SK-N-SH (cell line): ENCODE data around the gene SHROOM2. TPM values are rescaled to one million over a fixed set of nuclear protein-coding genes. Genes with fewer than 3 reads are reported as not detected.

ENCODE experiments used
- CTCF ChIA-PET: fragments of 300-600, 350-600 bp; formaldehyde crosslinking; extraction: SDS; loops from one replicate; lab custom pipeline; 2021; lab: Yijun Ruan, JAX
- POLR2A ChIA-PET: fragments of 350-600 bp; sonication (Branson Sonifier 250); formaldehyde crosslinking; extraction: SDS; loops from one replicate; lab custom pipeline; 2020; ENCODE audit warnings: antibody characterized with exemption, inconsistent platforms; lab: Yijun Ruan, JAX
- DNase-seq: peaks from one replicate; pipeline ENCODE4 v3.0.0; 2012
- H2AFZ ChIP-seq: fragments of 200-600 bp; sonication (generic); 2 replicates; pipeline ENCODE4 v1.8.1; 2016; ENCODE audit warnings: antibody characterized with exemption, mild to moderate bottlenecking, low read depth
- H3F3A ChIP-seq: fragments of 200-600 bp; sonication (generic); replicated peaks from 2 replicates; pipeline ENCODE3; 2016; ENCODE audit warnings: antibody characterized with exemption, mild to moderate bottlenecking; ENCODE audit not compliant: insufficient read depth
- H3K27ac ChIP-seq, 2 experiments: fragments of 200-500 bp in 1 of 2; fragments of 200-600 bp in 1 of 2; sonication (Bioruptor generic) in 1 of 2; sonication (generic), shearing (Covaris generic) in 1 of 2; 2 replicates each; pipeline versions ENCODE4 v1.5.1 to v1.6.1; 2014 to 2016; ENCODE audit warnings: low read depth in 2 of 2, inconsistent platforms in 1 of 2, low read length in 1 of 2, mild to moderate bottlenecking in 1 of 2, mixed read lengths in 1 of 2
- H3K27me3 ChIP-seq: fragments of 200-600 bp; sonication (generic), shearing (Covaris generic); 2 replicates; pipeline ENCODE4 v1.6.1; 2016; ENCODE audit warnings: mixed run types; ENCODE audit not compliant: insufficient read depth
- H3K36me3 ChIP-seq, 2 experiments: fragments of 200-500 bp in 1 of 2; fragments of 200-600 bp in 1 of 2; sonication (Bioruptor generic) in 1 of 2; sonication (generic) in 1 of 2; replicated peaks in 1 of 2; 2 replicates each; pipeline versions ENCODE3 to v1.5.1; 2014 to 2016; ENCODE audit warnings: low read length in 1 of 2, mild to moderate bottlenecking in 1 of 2; ENCODE audit not compliant: insufficient read depth in 2 of 2, control insufficient read depth in 1 of 2
- H3K4me1 ChIP-seq, 2 experiments: fragments of 200-500 bp in 1 of 2; fragments of 200-600 bp in 1 of 2; sonication (Bioruptor generic) in 1 of 2; sonication (generic), shearing (Covaris generic) in 1 of 2; 2 replicates each; pipeline versions ENCODE4 v1.5.1 to v1.6.1; 2014 to 2016; ENCODE audit warnings: low read depth in 1 of 2, low read length in 1 of 2, mixed run types in 1 of 2; ENCODE audit not compliant: insufficient read depth in 2 of 2, control insufficient read depth in 1 of 2
- H3K4me2 ChIP-seq: fragments of 200-600 bp; sonication (generic), shearing (Covaris generic); 2 replicates; pipeline ENCODE4 v1.6.1; 2017; ENCODE audit warnings: mixed run types
- H3K4me3 ChIP-seq, 2 experiments: fragments of 200-500 bp in 1 of 2; fragments of 200-600 bp in 1 of 2; sonication (Bioruptor generic) in 1 of 2; sonication (generic), shearing (Covaris generic) in 1 of 2; 2 replicates each; pipeline versions ENCODE4 v1.5.1 to v1.8.1; 2014 to 2016; ENCODE audit warnings: low read depth in 2 of 2, inconsistent platforms in 1 of 2, low read length in 1 of 2, mild to moderate bottlenecking in 1 of 2, mixed read lengths in 1 of 2, moderate library complexity in 1 of 2
- H3K79me2 ChIP-seq: fragments of 200-600 bp; sonication (generic); 2 replicates; pipeline ENCODE4 v1.8.1; 2017; ENCODE audit warnings: mild to moderate bottlenecking; ENCODE audit not compliant: insufficient read depth
- H3K9ac ChIP-seq: fragments of 200-600 bp; sonication (generic); 2 replicates; pipeline ENCODE4 v1.6.1; 2017; ENCODE audit warnings: mixed run types
- H3K9me2 ChIP-seq: fragments of 200-600 bp; sonication (generic); 2 replicates; pipeline ENCODE4 v1.6.1; 2017; ENCODE audit warnings: mixed run types
- H3K9me3 ChIP-seq: fragments of 200-600 bp; sonication (generic); 2 replicates; pipeline ENCODE4 v1.6.1; 2017; ENCODE audit warnings: mixed run types, mild to moderate bottlenecking, moderate library complexity
- H4K20me1 ChIP-seq: fragments of 200-600 bp; sonication (generic); 2 replicates; pipeline ENCODE4 v1.6.1; 2017; ENCODE audit warnings: mild to moderate bottlenecking, mixed run types; ENCODE audit not compliant: insufficient read depth
- CHD2 ChIP-seq: fragments of 150-350 bp; IDR thresholded peaks from 2 replicates; pipeline ENCODE4 v1.6.1; 2018; ENCODE audit warnings: low read length; ENCODE audit not compliant: partially characterized antibody
- CTCF ChIP-seq: fragments of 200-600 bp; sonication (generic); IDR thresholded peaks from 2 replicates; pipeline ENCODE4 v1.6.1; 2017; ENCODE audit warnings: antibody characterized with exemption, mild to moderate bottlenecking, moderate library complexity
- ELF1 ChIP-seq: IDR thresholded peaks from 2 replicates; pipeline ENCODE4 v1.4.0; 2012
- EP300 ChIP-seq, 2 experiments: IDR thresholded peaks; 2 replicates each; pipeline versions ENCODE4 v1.4.0 to v1.6.1; 2012; ENCODE audit warnings: borderline replicate concordance in 1 of 2, low read depth in 1 of 2, low read length in 1 of 2
- EZH2phosphoT487 ChIP-seq: fragments of 200-600 bp; sonication (generic); IDR thresholded peaks from 2 replicates; pipeline ENCODE4 v1.6.1; 2017; ENCODE audit warnings: low read depth, mixed run types, mild to moderate bottlenecking, antibody characterized with exemption, moderate library complexity, borderline replicate concordance
- FOXJ3 ChIP-seq: sonication (generic); formaldehyde crosslinking; IDR thresholded peaks from 2 replicates; pipeline ENCODE4 v1.5.1; 2020; ENCODE audit warnings: mild to moderate bottlenecking, missing genetic modification reagents
- FOXM1 ChIP-seq: IDR thresholded peaks from 2 replicates; pipeline ENCODE4 v1.4.0; 2012; ENCODE audit warnings: low read depth, mild to moderate bottlenecking
- MEF2A ChIP-seq: IDR thresholded peaks from 2 replicates; pipeline ENCODE4 v1.4.0; 2012; ENCODE audit warnings: low read depth, borderline replicate concordance
- NFIC ChIP-seq: IDR thresholded peaks from 2 replicates; pipeline ENCODE4 v1.4.0; 2012; ENCODE audit warnings: borderline replicate concordance
- RAD21 ChIP-seq: IDR thresholded peaks from 2 replicates; pipeline ENCODE4 v1.6.1; 2012; ENCODE audit warnings: mild to moderate bottlenecking, low read length
- RCOR1 ChIP-seq: fragments of 150-350 bp; IDR thresholded peaks from 2 replicates; pipeline ENCODE4 v1.6.1; 2017; ENCODE audit warnings: antibody characterized with exemption, low read length
- RFX5 ChIP-seq: IDR thresholded peaks from 2 replicates; pipeline ENCODE4 v1.6.1; 2012; ENCODE audit warnings: mild to moderate bottlenecking, improper control_type of control experiment, low read length
- RXRA ChIP-seq: IDR thresholded peaks from 2 replicates; pipeline ENCODE4 v1.4.0; 2012; ENCODE audit warnings: low read depth, mild to moderate bottlenecking, borderline replicate concordance
- TAF1 ChIP-seq: IDR thresholded peaks from 2 replicates; pipeline ENCODE4 v1.6.1; 2012; ENCODE audit warnings: low read depth, mild to moderate bottlenecking, low read length, moderate library complexity, borderline replicate concordance
- YY1 ChIP-seq: IDR thresholded peaks from 2 replicates; pipeline ENCODE4 v1.4.0; 2012; ENCODE audit warnings: low read depth, mild to moderate bottlenecking
- WGBS: methylation state at CpG from one replicate; pipeline ENCODE4 v1.1.6; 2017; ENCODE audit warnings: low lambda C conversion rate; 5-methylcytosine and 5-hydroxymethylcytosine counted together
- polyA plus RNA-seq, 3 experiments: library from polyadenylated mRNA; depleted of rRNA; stranded (reverse); fragments of >200 nt; gene quantifications; 2 replicates each; pipeline ENCODE4 v1.2.3, GENCODE V29; 2012
- TF ChIP-seq, protein P1 (sequence below): fragments of 150-350 bp; IDR thresholded peaks from 2 replicates; pipeline ENCODE4 v1.6.1; 2016; ENCODE audit warnings: mild to moderate bottlenecking, low read depth, low read length
- TF ChIP-seq, protein P2 (sequence below): IDR thresholded peaks from 2 replicates; pipeline ENCODE4 v1.4.0; 2012; ENCODE audit warnings: low read depth, borderline replicate concordance
- TF ChIP-seq, protein P3 (sequence below): IDR thresholded peaks from 2 replicates; pipeline ENCODE4 v1.4.0; 2012; ENCODE audit warnings: low read depth, borderline replicate concordance

The SHROOM2 gene
- polyA plus RNA-seq, 1 of the 3 experiments (the other 2 are of a cell fraction): not detected

DNA sequence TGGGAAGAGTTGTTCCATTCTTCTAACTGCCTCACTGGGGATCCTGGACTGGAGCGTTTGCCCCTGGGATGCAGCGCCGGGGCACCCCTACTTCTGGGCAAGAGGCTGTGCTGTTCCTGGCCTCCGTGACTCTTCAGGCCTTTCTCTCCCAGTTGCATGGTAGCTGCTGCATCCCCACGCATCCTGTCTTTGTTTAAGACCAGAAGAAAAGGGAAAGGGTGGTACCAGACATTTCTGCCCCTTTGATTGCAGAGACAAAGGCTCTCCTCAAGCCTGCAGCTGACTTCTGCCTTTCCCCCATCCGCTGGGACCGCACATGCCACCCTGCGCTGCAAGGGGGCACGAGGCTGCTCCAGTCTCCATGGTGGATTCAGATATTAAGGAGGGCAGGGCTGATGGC, 70.4 kb downstream of the SHROOM2 start:
- no peak for DNase-seq
- H3K27ac ChIP-seq: no peak overlapping the region
- H3F3A ChIP-seq: no peaks in the 10 kb centered on the region
- no peak overlapping the region for H3K4me3 ChIP-seq
- H3K9me2 ChIP-seq: no peaks in the 10 kb centered on the region
- no peak overlapping the region for H3K4me2 ChIP-seq
- H2AFZ ChIP-seq: no peak overlapping the region
- H3K9me3 ChIP-seq: no peaks in the 10 kb centered on the region
- peaks cover 0 to 4% of the 10 kb centered on the region in 2 experiments; a peak in 1 of 4 replicates for H3K4me1 ChIP-seq
- ChIA-PET POLR2A (no interaction called here), CTCF (no interaction called here)
- WGBS: 44% methylated on average over 9 of the region's 9 CpGs
- H3K27me3 ChIP-seq: peaks cover 5% of the 10 kb centered on the region; the same call in 1 of the 2 replicates
- no peaks in the 10 kb centered on the region for H3K36me3 ChIP-seq
- no peaks in the 10 kb centered on the region for H3K79me2 ChIP-seq
- TF ChIP-seq EP300 (IDR thresholded peaks at IDR 0.05; ENCODE audit: borderline replicate concordance in 1 of 2, low read depth in 1 of 2, low read length in 1 of 2) (no peak), ELF1 (no peak), FOXJ3 (CRISPR knock-in tag) (no peak), MEF2A (no peak), RFX5 (no peak), RXRA (no peak), RAD21 (no peak), YY1 (no peak), CTCF (no peak), CHD2 (no peak), TAF1 (no peak), EZH2phosphoT487 (no peak), NFIC (no peak), RCOR1 (no peak), FOXM1 (no peak)
- TF ChIP-seq, protein P1, sequence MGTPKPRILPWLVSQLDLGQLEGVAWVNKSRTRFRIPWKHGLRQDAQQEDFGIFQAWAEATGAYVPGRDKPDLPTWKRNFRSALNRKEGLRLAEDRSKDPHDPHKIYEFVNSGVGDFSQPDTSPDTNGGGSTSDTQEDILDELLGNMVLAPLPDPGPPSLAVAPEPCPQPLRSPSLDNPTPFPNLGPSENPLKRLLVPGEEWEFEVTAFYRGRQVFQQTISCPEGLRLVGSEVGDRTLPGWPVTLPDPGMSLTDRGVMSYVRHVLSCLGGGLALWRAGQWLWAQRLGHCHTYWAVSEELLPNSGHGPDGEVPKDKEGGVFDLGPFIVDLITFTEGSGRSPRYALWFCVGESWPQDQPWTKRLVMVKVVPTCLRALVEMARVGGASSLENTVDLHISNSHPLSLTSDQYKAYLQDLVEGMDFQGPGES: no peak
- TF ChIP-seq, protein P2, sequence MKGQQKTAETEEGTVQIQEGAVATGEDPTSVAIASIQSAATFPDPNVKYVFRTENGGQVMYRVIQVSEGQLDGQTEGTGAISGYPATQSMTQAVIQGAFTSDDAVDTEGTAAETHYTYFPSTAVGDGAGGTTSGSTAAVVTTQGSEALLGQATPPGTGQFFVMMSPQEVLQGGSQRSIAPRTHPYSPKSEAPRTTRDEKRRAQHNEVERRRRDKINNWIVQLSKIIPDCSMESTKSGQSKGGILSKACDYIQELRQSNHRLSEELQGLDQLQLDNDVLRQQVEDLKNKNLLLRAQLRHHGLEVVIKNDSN: no peak
- TF ChIP-seq, protein P3, sequence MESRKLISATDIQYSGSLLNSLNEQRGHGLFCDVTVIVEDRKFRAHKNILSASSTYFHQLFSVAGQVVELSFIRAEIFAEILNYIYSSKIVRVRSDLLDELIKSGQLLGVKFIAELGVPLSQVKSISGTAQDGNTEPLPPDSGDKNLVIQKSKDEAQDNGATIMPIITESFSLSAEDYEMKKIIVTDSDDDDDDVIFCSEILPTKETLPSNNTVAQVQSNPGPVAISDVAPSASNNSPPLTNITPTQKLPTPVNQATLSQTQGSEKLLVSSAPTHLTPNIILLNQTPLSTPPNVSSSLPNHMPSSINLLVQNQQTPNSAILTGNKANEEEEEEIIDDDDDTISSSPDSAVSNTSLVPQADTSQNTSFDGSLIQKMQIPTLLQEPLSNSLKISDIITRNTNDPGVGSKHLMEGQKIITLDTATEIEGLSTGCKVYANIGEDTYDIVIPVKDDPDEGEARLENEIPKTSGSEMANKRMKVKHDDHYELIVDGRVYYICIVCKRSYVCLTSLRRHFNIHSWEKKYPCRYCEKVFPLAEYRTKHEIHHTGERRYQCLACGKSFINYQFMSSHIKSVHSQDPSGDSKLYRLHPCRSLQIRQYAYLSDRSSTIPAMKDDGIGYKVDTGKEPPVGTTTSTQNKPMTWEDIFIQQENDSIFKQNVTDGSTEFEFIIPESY: no peak
- no peaks in the 10 kb centered on the region for H4K20me1 ChIP-seq
- H3K9ac ChIP-seq: no peak overlapping the region
